Liver (tissue), 9 donors: ENCODE measurements around the gene PIK3R6. TPM values are rescaled to one million over a fixed set of nuclear protein-coding genes. Genes with fewer than 3 reads are reported as not detected.
A peak's percentile ranks its signal among the peaks of the same experiment; 100 is the strongest.
"Not testable (repeated sequence)": the region's sequence is repeated elsewhere in the genome, so short reads cannot be mapped to it uniquely, and the experiment has no call there.

Source experiments
- DNase-seq: peaks from one replicate; pipeline ENCODE4 v3.0.0-alpha.2; 2017; ENCODE audit warnings: low spot score
- H3K27ac ChIP-seq, 2 donors: one replicate each; pipeline ENCODE4 v1.7.0; 2013; ENCODE audit warnings: inconsistent platforms in 2 of 2, low read length in 2 of 2, control low read depth in 1 of 2, low read depth in 1 of 2, mild to moderate bottlenecking in 1 of 2
- H3K27me3 ChIP-seq, 4 donors: one replicate each; pipeline versions ENCODE4 v1.6.1 to v1.7.0; 2013; ENCODE audit warnings: low read length in 3 of 4, inconsistent platforms in 1 of 4, mild to moderate bottlenecking in 1 of 4, moderate library complexity in 1 of 4; ENCODE audit not compliant: control insufficient read depth in 4 of 4, insufficient read depth in 4 of 4
- H3K36me3 ChIP-seq, 4 donors: one replicate each; pipeline versions ENCODE4 v1.6.1 to v1.7.0; 2013; ENCODE audit warnings: low read length in 3 of 4, mild to moderate bottlenecking in 3 of 4, low read depth in 1 of 4, moderate library complexity in 1 of 4; ENCODE audit not compliant: control insufficient read depth in 4 of 4, insufficient read depth in 3 of 4
- H3K4me1 ChIP-seq, 4 donors: one replicate each; pipeline versions ENCODE4 v1.6.1 to v1.7.0; 2013; ENCODE audit warnings: low read length in 3 of 4, mild to moderate bottlenecking in 3 of 4, moderate library complexity in 1 of 4; ENCODE audit not compliant: control insufficient read depth in 4 of 4, insufficient read depth in 4 of 4
- H3K4me3 ChIP-seq, 3 donors: one replicate each; pipeline versions ENCODE4 v1.6.1 to v1.7.0; 2013; ENCODE audit warnings: low read length in 3 of 3, control low read depth in 1 of 3, low read depth in 1 of 3, mild to moderate bottlenecking in 1 of 3
- H3K9ac ChIP-seq, 2 donors: one replicate each; pipeline ENCODE4 v1.7.0; 2013; ENCODE audit warnings: low read length in 2 of 2, mild to moderate bottlenecking in 2 of 2, moderate library complexity in 2 of 2, control low read depth in 1 of 2, low read depth in 1 of 2
- H3K9me3 ChIP-seq, 4 donors: one replicate each; pipeline versions ENCODE4 v1.6.1 to v1.7.0; 2013; ENCODE audit warnings: low read length in 3 of 4; ENCODE audit not compliant: control insufficient read depth in 4 of 4
- EGR1 ChIP-seq, 2 donors: IDR thresholded peaks; 2 replicates each; pipeline ENCODE4 v1.6.1; 2016 to 2018; ENCODE audit warnings: antibody characterized with exemption in 2 of 2, low read depth in 2 of 2
- FOXA1 ChIP-seq: IDR thresholded peaks from 2 replicates; pipeline ENCODE4 v1.6.1; 2016; ENCODE audit warnings: antibody characterized with exemption
- FOXA2 ChIP-seq: IDR thresholded peaks from 2 replicates; pipeline ENCODE4 v1.6.1; 2016; ENCODE audit warnings: antibody characterized with exemption
- GABPA ChIP-seq, 2 donors: IDR thresholded peaks in 1 of 2; conservative IDR thresholded peaks in 1 of 2; 2 replicates each; pipeline ENCODE4 v1.6.1; 2016; ENCODE audit warnings: antibody characterized with exemption in 2 of 2, mild to moderate bottlenecking in 1 of 2, moderate library complexity in 1 of 2
- HNF4A ChIP-seq, 2 donors: conservative IDR thresholded peaks; 2 replicates each; pipeline ENCODE4 v1.6.1; 2016; ENCODE audit warnings: antibody characterized with exemption in 2 of 2, mild to moderate bottlenecking in 2 of 2
- HNF4G ChIP-seq: IDR thresholded peaks from 2 replicates; pipeline ENCODE4 v1.6.1; 2016; ENCODE audit warnings: antibody characterized with exemption
- JUND ChIP-seq, 2 donors: IDR thresholded peaks; 2 replicates each; pipeline ENCODE4 v1.6.1; 2016; ENCODE audit warnings: antibody characterized with exemption in 2 of 2
- MAX ChIP-seq: IDR thresholded peaks from 2 replicates; pipeline ENCODE4 v1.6.1; 2016; ENCODE audit warnings: antibody characterized with exemption
- NR2F2 ChIP-seq: IDR thresholded peaks from 2 replicates; pipeline ENCODE4 v1.6.1; 2016; ENCODE audit warnings: antibody characterized with exemption
- RAD21 ChIP-seq, 2 donors: IDR thresholded peaks; 2 replicates each; pipeline ENCODE4 v1.6.1; 2016; ENCODE audit warnings: antibody characterized with exemption in 2 of 2, mild to moderate bottlenecking in 2 of 2
- REST ChIP-seq: IDR thresholded peaks from 2 replicates; pipeline ENCODE4 v1.6.1; 2016; ENCODE audit warnings: antibody characterized with exemption, mild to moderate bottlenecking
- RXRA ChIP-seq, 2 donors: IDR thresholded peaks; 2 replicates each; pipeline ENCODE4 v1.6.1; 2017 to 2018; ENCODE audit warnings: antibody characterized with exemption in 2 of 2, mild to moderate bottlenecking in 1 of 2
- SP1 ChIP-seq: IDR thresholded peaks from 2 replicates; pipeline ENCODE4 v1.6.1; 2018; ENCODE audit warnings: antibody characterized with exemption, mild to moderate bottlenecking
- TAF1 ChIP-seq: conservative IDR thresholded peaks from 2 replicates; pipeline ENCODE4 v1.6.1; 2016; ENCODE audit warnings: antibody characterized with exemption, mild to moderate bottlenecking
- YY1 ChIP-seq: IDR thresholded peaks from 2 replicates; pipeline ENCODE4 v1.6.1; 2016; ENCODE audit warnings: antibody characterized with exemption, mild to moderate bottlenecking
- ZBTB33 ChIP-seq: IDR thresholded peaks from 2 replicates; pipeline ENCODE4 v1.6.1; 2016; ENCODE audit warnings: antibody characterized with exemption
- WGBS: extraction: QIAGEN DNeasy Blood & Tissue Kit; methylation state at CpG from one replicate; pipeline ENCODE4 v1.1.7; 2013; 5-methylcytosine and 5-hydroxymethylcytosine counted together
- polyA plus RNA-seq, 2 donors: library from polyadenylated mRNA; stranded (reverse) in 1 of 2; unstranded in 1 of 2; fragments of 200-250 nt in 1 of 2; fragments of >200 nt in 1 of 2; fragmentation: Nextera tagmentation in 1 of 2; extraction: Ambion mirVana in 1 of 2; gene quantifications; one replicate each; pipeline versions ENCODE4 v1.2.1 to v1.2.3, GENCODE V29; 2013 to 2015
- total RNA-seq, 2 donors: library from RNA; depleted of rRNA; stranded (reverse); fragments of >200 nt; gene quantifications; one replicate each; pipeline ENCODE4 v1.2.3, GENCODE V29; 2014
- TF ChIP-seq, protein P1 (sequence below): IDR thresholded peaks from 2 replicates; pipeline ENCODE4 v1.6.1; 2016; ENCODE audit warnings: antibody characterized with exemption
- TF ChIP-seq, protein P2 (sequence below): fragments of 150-350 bp; IDR thresholded peaks from 2 replicates; pipeline ENCODE4 v1.5.1; 2017; ENCODE audit warnings: improper control_type of control experiment, low read depth, low read length; ENCODE audit not compliant: missing input control
- donor health status: healthy.
- donor health status: healthy.
- donor health status: healthy.
- donor health status: healthy.
- donor health status: healthy.

The PIK3R6 gene
- total and polyA plus RNA-seq, 4 donors, result 0.15 to 0.37 (median 0.18) TPM

- TF ChIP-seq REST, result no peak
- TF ChIP-seq RXRA (IDR thresholded peaks at IDR 0.05), result no peak
- no peak for TF ChIP-seq FOXA1
- no peak for TF ChIP-seq NR2F2
- no peak for TF ChIP-seq HNF4G
- no peak for TF ChIP-seq FOXA2
- no peak for TF ChIP-seq SP1
- no peak for TF ChIP-seq RAD21 (IDR thresholded peaks at IDR 0.05)
Measured at GRCh38 chr17:8806926-8807550, 60.4 kb downstream of the PIK3R6 start (continued).

DNA sequence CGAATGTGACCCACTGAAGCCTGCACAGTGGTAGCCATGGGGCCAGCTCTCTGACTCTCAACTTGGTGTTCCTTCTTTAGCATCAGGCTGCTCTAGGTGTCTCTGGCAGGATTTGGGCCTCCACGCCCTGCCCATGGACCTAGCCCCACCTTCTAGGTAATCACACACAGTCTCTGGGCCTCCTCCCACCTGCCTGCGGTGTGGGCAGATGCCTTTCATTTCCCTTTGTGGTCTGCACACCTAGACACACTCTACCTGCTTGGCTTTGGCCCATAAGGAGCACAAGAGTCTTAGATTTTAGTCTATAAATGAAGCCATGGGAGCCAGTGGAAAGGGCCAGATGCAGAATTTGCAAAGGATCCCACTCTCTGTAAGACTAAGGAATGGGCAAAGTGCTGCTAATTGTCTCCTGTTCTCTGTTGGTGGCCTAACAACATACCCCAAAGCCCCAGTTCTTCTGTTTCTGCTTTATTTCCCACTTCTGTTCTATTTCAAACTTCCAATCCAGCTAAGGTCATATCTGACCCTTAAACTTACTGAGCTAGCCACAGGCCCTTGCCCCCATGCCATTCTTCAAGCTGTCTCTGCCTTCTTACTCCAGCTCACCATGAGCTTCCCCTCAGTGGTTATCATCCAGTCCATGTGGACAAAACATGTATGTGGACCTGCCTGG is 61.1 kb downstream of the PIK3R6 start:
- 89% methylated on average over 3 of the region's 3 CpGs for WGBS
- TF ChIP-seq FOXA1 (no peak), MAX (no peak), NR2F2 (no peak), GABPA (IDR thresholded peaks at IDR 0.05 in 1 of 2, conservative IDR thresholded peaks at IDR 0.05 in 1 of 2) (no peak), EGR1 (IDR thresholded peaks at IDR 0.05; ENCODE audit: low read depth in 2 of 2) (no peak), HNF4G (no peak), RAD21 (IDR thresholded peaks at IDR 0.05) (no peak), REST (no peak), JUND (IDR thresholded peaks at IDR 0.05) (no peak), RXRA (IDR thresholded peaks at IDR 0.05) (no peak), HNF4A (conservative IDR thresholded peaks at IDR 0.05) (no peak), YY1 (no peak), SP1 (no peak), FOXA2 (no peak), ZBTB33 (no peak), TAF1 (no peak)
- TF ChIP-seq, protein P1, sequence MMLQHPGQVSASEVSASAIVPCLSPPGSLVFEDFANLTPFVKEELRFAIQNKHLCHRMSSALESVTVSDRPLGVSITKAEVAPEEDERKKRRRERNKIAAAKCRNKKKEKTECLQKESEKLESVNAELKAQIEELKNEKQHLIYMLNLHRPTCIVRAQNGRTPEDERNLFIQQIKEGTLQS, result no peak
- TF ChIP-seq, protein P2, sequence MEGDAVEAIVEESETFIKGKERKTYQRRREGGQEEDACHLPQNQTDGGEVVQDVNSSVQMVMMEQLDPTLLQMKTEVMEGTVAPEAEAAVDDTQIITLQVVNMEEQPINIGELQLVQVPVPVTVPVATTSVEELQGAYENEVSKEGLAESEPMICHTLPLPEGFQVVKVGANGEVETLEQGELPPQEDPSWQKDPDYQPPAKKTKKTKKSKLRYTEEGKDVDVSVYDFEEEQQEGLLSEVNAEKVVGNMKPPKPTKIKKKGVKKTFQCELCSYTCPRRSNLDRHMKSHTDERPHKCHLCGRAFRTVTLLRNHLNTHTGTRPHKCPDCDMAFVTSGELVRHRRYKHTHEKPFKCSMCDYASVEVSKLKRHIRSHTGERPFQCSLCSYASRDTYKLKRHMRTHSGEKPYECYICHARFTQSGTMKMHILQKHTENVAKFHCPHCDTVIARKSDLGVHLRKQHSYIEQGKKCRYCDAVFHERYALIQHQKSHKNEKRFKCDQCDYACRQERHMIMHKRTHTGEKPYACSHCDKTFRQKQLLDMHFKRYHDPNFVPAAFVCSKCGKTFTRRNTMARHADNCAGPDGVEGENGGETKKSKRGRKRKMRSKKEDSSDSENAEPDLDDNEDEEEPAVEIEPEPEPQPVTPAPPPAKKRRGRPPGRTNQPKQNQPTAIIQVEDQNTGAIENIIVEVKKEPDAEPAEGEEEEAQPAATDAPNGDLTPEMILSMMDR, result no peak
- Histone ChIP-seq H3K4me1 (no peaks in the 10 kb centered on the region), H3K27ac (peak overlapping the region; percentile 1 to 36), H3K36me3 (peaks cover 0 to 2% (median 0%) of the 10 kb centered on the region in 4 donors), H3K27me3 (peaks cover 0 to 4% (median 0%) of the 10 kb centered on the region in 4 donors), H3K9ac (no peak overlapping the region), H3K4me3 (no peak overlapping the region), H3K9me3 (peaks cover 0 to 3% (median 0%) of the 10 kb centered on the region in 4 donors)
- DNase-seq, result no peak

- not testable (repeated sequence) for H3K4me1 ChIP-seq, DNase-seq
Measured at GRCh38 chr17:8805396-8805795, 62.1 kb downstream of the PIK3R6 start.

More at GRCh38 chr17:8805396-8805795, 62.1 kb downstream of the PIK3R6 start:
- H3K27me3 ChIP-seq, H3K27ac ChIP-seq, H3K9me3 ChIP-seq, H3K9ac ChIP-seq, H3K36me3 ChIP-seq, H3K4me3 ChIP-seq: not testable (repeated sequence)
- 94% methylated on average over 10 of the region's 10 CpGs for whole genome bisulfite sequencing
